Measurements from ENCODE around the gene TAGLN3.
A peak's percentile ranks its signal among the peaks of the same experiment; 100 is the strongest.

TAGLN3 gene

GRCh38 chr3:111978583-111979433, 19.9 kb upstream of the TAGLN3 start, which contains the start of gene ABHD10:
TSS of gene ABHD10 (plus strand) at chr3:111979026. CDS start at chr3:111979062, 36 bp downstream.
- peak; percentile 92 for DNase-seq (ENCODE audit: low spot score)

GRCh38 chr3:111979434-111980038, 19.2 kb upstream of the TAGLN3 start:
- no peak for DNase-seq (ENCODE audit: low spot score)

DNA sequence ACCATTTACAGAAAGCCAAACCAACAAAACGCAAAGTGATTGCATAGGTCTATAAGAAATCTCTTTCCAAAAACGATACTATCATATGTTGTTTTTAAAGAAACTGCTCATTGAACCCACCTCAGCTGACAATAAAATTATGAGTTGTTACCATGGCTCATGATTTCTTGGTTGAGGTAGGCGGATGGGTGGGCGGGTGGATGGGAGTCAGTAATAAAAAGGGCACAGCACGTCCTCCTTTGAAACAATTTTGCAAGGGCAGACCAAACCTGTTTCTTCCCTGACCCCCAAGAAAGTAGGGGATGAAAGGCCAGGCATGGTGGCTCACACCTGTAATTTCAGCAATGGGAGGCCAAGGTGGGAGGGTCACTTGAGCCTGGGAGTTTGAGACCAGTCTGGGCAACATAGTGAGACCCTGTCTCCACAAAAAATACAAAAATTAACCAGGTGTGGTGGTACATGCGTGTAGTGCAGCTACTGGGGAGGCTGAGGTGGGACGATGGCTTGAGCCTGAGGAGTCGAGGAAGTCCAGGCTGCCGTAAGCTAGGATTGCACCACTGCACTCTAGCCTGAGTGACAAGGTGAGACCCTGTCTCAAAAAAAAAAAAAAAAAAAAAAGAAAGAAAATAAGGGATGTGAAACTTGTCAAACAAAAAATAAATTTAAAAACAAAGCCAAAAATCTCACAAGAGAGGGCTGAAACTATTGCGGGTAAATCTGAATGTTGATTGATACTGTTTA, 17.8 kb upstream of the TAGLN3 start:
- DNase-seq (ENCODE audit: low spot score) = no peak

GRCh38 chr3:111981457-111981763, 17.3 kb upstream of the TAGLN3 start:
- DNase-seq (ENCODE audit: low spot score) = no peak

DNA sequence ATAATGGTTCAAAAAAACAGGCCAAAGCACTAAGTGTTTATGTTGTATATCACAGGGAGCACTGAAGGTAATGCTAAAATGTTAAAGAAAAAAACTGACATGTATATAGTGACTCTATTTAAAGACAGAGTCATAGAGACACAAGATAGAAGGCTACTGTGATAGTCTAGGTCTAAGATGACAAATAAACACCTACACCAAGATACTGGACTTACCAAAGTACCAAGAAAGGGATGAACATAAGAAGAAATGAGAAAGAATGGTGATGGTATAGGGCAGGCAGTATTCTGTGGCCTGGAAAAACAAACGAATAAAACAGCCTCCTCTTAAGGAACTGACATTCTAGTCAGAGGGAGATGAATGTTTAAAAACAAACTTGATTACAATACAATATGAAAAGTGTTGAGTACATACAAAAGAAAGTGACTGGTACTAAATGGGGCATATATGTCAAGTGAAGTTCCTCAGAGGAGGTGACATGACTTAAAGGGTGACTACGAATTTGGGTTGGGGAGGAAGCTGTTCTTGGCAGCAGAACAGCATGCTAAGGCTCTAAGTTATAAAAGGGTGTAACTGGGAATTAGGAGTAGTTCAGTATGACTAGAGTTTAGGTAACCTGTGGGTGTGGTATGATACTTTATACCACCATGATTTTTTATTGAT, 14.0 kb upstream of the TAGLN3 start:
- no peak for DNase-seq (ENCODE audit: low spot score)

DNA sequence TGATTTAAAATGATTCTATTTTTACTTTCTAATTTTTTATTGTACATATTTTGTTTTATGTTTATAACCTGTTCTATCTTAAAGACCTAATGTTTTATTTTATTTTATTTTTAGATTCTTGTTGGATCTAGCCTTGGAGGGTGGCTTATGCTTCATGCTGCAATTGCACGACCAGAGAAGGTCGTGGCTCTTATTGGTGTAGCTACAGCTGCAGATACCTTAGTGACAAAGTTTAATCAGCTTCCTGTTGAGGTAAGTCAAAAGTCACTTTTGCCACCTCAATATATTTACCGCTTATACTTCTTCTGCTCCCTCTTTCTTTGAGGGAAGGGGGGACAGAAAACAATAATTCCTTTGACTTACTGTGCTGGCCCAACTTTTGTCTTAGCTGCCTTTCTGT, 11.9 kb upstream of the TAGLN3 start:
- DNase-seq (ENCODE audit: low spot score) = no peak

- DNase-seq (ENCODE audit: low spot score) = no peak
Measured at GRCh38 chr3:111989061-111989678, 9.6 kb upstream of the TAGLN3 start.

DNA sequence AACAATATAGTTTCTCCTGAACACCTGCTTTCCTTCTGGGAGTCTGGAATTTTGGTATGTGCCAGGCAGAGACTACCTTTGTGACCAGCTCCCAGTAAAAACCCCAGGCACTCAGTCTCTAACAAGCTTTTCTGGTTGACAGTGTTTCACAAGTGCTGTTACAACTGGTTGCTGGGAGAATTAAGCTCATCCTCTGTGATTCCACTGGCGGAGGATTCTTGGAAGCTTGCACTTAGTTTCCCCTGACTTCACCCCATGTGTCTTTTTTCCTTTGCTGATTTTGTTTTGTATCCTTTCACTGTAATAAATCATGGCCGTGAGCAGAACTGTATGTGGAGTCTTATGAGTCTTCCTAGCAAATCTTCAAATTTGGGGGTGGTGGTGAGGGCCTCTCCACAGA, 5.7 kb upstream of the TAGLN3 start:
- DNase-seq (ENCODE audit: low spot score) = no peak

- DNase-seq (ENCODE audit: low spot score) = no peak
Measured at GRCh38 chr3:111999484-112000324, 982 bp downstream of the TAGLN3 start.

DNA sequence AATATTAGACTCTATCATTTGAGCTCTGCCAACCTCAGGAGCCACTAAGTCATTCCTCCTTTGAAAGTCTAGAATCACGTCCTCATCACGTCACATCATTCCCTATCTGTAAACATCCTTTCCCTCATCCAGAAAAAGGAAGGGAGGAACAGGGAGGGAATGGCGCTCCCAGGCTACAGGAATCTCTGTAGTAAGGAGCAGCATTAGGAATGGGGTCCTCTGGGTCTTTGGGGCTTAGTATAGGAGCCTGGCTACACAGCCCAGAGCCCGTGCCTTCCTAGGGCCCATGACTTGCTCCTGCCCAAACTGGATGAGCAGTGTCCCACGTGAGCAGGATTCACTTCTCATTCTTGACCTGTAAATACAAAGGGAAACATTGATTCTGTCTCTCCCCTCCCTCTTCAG, 1.6 kb downstream of the TAGLN3 start:
- DNase-seq (ENCODE audit: low spot score) = no peak

- no peak for DNase-seq (ENCODE audit: low spot score)
Measured at GRCh38 chr3:112000966-112001365, 2.2 kb downstream of the TAGLN3 start.

- no peak for DNase-seq (ENCODE audit: low spot score)
Measured at GRCh38 chr3:112001526-112001925, 2.8 kb downstream of the TAGLN3 start.

GRCh38 chr3:112002096-112002971, 3.6 kb downstream of the TAGLN3 start:
- no peak for DNase-seq (ENCODE audit: low spot score)

DNA sequence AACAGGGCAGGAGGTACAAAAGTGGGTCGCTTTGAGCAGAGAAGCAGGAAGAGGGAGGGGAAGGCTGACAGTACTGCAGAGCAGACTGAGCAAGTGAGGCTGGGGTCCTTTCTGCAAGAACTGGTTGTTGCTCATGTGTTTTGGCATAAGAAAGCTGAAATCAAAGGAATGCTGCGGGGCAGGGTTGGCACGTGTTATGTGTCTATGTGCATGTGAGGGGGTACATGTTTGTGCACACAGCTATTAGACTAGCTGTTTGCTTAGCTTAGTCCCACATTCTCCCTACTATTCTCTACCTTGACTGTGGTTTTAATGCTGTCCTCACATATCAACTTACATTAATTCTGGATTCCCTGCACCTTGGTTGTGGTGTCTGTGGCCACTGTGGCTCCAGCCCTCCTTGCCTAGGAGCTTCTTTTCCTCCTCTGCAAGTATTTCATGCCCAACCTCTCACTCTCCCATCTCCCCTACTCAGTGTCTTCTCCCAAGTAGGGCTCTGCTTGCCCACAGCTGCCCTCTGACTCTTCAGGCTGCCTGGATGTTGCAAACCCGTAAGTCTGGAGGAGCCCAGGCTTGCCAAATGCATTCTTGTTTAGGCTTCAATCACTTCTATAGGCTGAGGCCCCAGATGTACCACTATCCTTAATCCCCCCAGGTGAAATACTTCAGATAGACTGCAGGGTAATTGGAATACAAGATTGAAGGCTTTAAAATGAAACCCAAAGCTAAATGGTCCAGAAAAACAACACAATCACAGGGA, 4.8 kb downstream of the TAGLN3 start:
- DNase-seq (ENCODE audit: low spot score) = no peak

- no peak for DNase-seq (ENCODE audit: low spot score)
Measured at GRCh38 chr3:112004187-112004586, 5.5 kb downstream of the TAGLN3 start.

DNA sequence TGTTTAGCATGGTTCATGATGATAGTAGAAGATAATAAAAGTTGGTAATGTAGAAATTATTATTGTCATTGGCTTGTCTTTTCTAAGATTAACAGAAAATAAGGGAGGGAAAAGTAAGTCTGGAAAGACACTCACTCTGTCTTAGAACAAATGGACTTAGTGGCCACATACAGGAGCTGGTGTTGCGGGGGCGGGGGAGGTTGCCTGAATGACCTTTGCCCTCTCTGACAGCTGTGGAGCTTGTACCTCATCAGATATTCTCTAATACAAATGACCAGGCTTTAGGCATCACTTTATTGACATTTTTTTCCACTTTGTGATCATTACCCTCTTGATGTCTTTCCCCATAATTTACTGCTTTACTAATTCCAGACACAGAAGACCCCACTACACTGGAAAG, 5.9 kb downstream of the TAGLN3 start:
- DNase-seq (ENCODE audit: low spot score) = no peak

DNA sequence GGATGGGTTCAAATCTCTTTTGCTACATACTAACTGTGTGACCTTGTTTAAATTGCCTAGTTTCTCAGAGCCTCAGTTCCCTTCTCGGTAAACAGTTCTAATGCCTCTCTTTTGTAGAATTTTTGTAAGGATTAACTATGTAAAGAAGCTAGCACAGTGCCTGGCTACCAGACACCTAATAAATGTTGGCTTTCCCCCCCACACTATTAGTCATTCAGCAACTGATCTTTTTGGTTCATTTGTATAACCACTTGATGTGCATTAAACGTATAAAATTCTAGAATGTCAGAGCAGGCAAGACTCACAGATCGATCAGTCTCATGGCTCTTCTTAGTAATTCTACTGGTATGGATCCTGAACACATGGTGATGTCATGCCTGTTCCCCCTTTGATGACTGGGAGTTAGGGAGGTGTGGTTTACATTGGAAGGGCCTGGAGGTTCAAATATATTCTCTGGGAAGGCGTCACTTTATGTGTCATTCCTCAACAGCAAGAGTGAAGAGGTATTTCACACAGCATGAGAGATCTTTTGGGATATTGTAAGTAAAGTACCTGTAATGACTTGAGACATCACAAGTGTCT, 6.5 kb downstream of the TAGLN3 start:
- DNase-seq (ENCODE audit: low spot score) = no peak

DNA sequence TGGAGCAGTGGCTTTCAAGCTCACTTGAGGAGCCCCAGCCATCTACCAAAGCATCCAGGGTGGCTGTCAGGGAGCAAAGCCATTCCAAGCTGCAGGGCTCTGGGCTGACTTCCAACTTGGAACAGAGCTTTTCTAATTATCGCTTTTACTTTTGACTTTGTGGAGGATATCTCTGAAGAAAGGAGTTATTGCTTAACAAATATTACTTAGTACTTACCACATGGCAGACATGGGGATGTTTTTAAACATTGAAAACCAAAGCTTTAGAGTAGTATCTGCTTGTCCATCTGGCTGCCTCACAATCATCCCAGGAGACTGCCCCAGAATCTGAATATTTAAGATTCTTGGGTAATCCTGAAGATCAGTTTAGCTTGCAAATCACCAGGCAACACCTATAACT, 8.9 kb downstream of the TAGLN3 start:
- DNase-seq (ENCODE audit: low spot score) = no peak

DNA sequence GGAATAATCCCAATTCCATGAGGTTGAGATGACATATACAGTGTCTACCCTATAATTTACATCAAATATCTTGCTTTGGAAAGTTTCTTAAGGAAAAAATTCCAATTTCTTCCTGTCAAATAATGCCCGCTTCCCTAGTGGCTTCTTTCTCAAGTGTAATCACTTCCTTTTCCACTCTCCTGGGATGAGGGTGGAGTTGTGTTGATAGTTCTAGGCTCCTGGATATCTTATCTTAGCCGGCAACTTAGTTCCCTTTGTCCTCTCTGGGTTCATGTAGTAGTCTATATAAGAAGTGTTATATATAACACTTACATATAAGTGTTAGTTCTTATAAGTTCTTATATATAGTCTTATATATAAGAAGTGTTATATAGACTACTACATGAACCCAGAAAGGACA, 10.9 kb downstream of the TAGLN3 start:
- DNase-seq (ENCODE audit: low spot score) = no peak
